BJ (cell line): ENCODE measurements around the gene PDCD11. TPM values are rescaled to one million over a fixed set of nuclear protein-coding genes. Genes with fewer than 3 reads are reported as not detected.
A peak's percentile ranks its signal among the peaks of the same experiment; 100 is the strongest.

Experiments used
- CTCF ChIA-PET: fragments of 350-600 bp; formaldehyde crosslinking; extraction: SDS; loops from one replicate; lab custom pipeline; 2021; ENCODE audit warnings: antibody characterized with exemption, inconsistent platforms; lab: Yijun Ruan, JAX
- POLR2A ChIA-PET: fragments of 300-600 bp; sonication (Branson Sonifier 250); formaldehyde crosslinking; extraction: SDS; loops from one replicate; lab custom pipeline; 2021; ENCODE audit warnings: antibody characterized with exemption; lab: Charles Lee
- DNase-seq: peaks from one replicate; pipeline ENCODE4 v3.0.0-alpha.2; 2011; ENCODE audit warnings: low read depth
- H3K27me3 ChIP-seq: 2 replicates; pipeline ENCODE4 v1.6.0; 2011; ENCODE audit warnings: low read length; ENCODE audit not compliant: control insufficient read depth, insufficient read depth
- H3K36me3 ChIP-seq: 2 replicates; pipeline ENCODE4 v1.5.1; 2011; ENCODE audit warnings: low read length; ENCODE audit not compliant: control insufficient read depth, insufficient read depth
- H3K4me3 ChIP-seq: 2 replicates; pipeline ENCODE4 v1.5.1; 2011; ENCODE audit warnings: low read depth, mild to moderate bottlenecking, control low read depth, low read length
- CTCF ChIP-seq: IDR thresholded peaks from 2 replicates; pipeline ENCODE4 v1.5.1; 2011; ENCODE audit warnings: low read depth, mild to moderate bottlenecking, control low read depth, inconsistent platforms, low read length, moderate library complexity; ENCODE audit not compliant: insufficient read depth
- polyA plus RNA-seq: library from polyadenylated mRNA; depleted of rRNA; stranded (reverse); fragments of >200 nt; gene quantifications from 2 replicates; pipeline ENCODE4 v1.2.3, GENCODE V29; 2011

The PDCD11 gene
- polyA plus RNA-seq, 1 experiment, result 17.0 TPM

GRCh38 chr10:103490986-103491314 is 94.5 kb downstream of the PDCD11 start:
- no peak overlapping the region for H3K4me3 ChIP-seq
- H3K36me3 ChIP-seq, result no peaks in the 10 kb centered on the region
- POLR2A ChIA-PET, result interaction anchor here (0.7 kb wide), 1 partner anchor 656 kb away, joined by 3 read pairs; no protein-coding TSS in a partner anchor
- DNase-seq, result no peak
- CTCF ChIA-PET, result interaction anchor here (0.7 to 5.5 kb wide), 9 partner anchors 10 to 195 kb away, joined by 3 to 39 read pairs (median 5); no protein-coding TSS in a partner anchor
- peaks cover 12% of the 10 kb centered on the region for H3K27me3 ChIP-seq
- no peak for TF ChIP-seq CTCF

GRCh38 chr10:103491729-103492364 is 95.4 kb downstream of the PDCD11 start:
- TF ChIP-seq CTCF, result no peak
- no peaks in the 10 kb centered on the region for H3K36me3 ChIP-seq

GRCh38 chr10:103492655-103493261 is 96.3 kb downstream of the PDCD11 start:
- no peak overlapping the region for H3K4me3 ChIP-seq
- H3K27me3 ChIP-seq, result peaks cover 19% of the 10 kb centered on the region
- no peaks in the 10 kb centered on the region for H3K36me3 ChIP-seq
- TF ChIP-seq CTCF, result no peak
- DNase-seq, result no peak
- POLR2A ChIA-PET, result no interaction called here
- CTCF ChIA-PET, result interaction anchor here (0.6 to 5.5 kb wide), 13 partner anchors 9 to 99 kb away, joined by 3 to 39 read pairs (median 3); partner anchors contain the start of gene ATP5MK

More at GRCh38 chr10:103491729-103492364, 95.4 kb downstream of the PDCD11 start:
- peak; percentile 97 for DNase-seq
- Histone ChIP-seq H3K27me3 (peaks cover 14% of the 10 kb centered on the region), H3K4me3 (no peak overlapping the region)
- CTCF ChIA-PET, result interaction anchor here (0.6 to 5.5 kb wide), 15 partner anchors 9 to 365 kb away, joined by 3 to 39 read pairs (median 3); partner anchors contain the start of gene ATP5MK
- POLR2A ChIA-PET, result no interaction called here

- TF ChIP-seq CTCF, result no peak
- DNase-seq, result no peak
- Histone ChIP-seq H3K4me3 (peak within 1 kb of the TSS; percentile 39), H3K27me3 (peaks cover 21% of the 10 kb centered on the region), H3K36me3 (no peaks in the 10 kb centered on the region)
- CTCF ChIA-PET, result interaction anchor here (0.7 to 3.5 kb wide), 9 partner anchors 8 to 98 kb away, joined by 3 to 11 read pairs (median 3); partner anchors contain the start of gene ATP5MK
- POLR2A ChIA-PET, result no interaction called here
These were observed 97.0 kb downstream of the PDCD11 start, which contains the start of gene NEURL1 for GRCh38 chr10:103493362-103493915. NEURL1 (plus strand) TSS chr10:103493705; CDS start chr10:103494388, 683 bp downstream.
